ENCODE measurements around the gene SHC1.
A peak's percentile ranks its signal among the peaks of the same experiment; 100 is the strongest.

SHC1 gene, protein sequence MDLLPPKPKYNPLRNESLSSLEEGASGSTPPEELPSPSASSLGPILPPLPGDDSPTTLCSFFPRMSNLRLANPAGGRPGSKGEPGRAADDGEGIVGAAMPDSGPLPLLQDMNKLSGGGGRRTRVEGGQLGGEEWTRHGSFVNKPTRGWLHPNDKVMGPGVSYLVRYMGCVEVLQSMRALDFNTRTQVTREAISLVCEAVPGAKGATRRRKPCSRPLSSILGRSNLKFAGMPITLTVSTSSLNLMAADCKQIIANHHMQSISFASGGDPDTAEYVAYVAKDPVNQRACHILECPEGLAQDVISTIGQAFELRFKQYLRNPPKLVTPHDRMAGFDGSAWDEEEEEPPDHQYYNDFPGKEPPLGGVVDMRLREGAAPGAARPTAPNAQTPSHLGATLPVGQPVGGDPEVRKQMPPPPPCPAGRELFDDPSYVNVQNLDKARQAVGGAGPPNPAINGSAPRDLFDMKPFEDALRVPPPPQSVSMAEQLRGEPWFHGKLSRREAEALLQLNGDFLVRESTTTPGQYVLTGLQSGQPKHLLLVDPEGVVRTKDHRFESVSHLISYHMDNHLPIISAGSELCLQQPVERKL

DNA sequence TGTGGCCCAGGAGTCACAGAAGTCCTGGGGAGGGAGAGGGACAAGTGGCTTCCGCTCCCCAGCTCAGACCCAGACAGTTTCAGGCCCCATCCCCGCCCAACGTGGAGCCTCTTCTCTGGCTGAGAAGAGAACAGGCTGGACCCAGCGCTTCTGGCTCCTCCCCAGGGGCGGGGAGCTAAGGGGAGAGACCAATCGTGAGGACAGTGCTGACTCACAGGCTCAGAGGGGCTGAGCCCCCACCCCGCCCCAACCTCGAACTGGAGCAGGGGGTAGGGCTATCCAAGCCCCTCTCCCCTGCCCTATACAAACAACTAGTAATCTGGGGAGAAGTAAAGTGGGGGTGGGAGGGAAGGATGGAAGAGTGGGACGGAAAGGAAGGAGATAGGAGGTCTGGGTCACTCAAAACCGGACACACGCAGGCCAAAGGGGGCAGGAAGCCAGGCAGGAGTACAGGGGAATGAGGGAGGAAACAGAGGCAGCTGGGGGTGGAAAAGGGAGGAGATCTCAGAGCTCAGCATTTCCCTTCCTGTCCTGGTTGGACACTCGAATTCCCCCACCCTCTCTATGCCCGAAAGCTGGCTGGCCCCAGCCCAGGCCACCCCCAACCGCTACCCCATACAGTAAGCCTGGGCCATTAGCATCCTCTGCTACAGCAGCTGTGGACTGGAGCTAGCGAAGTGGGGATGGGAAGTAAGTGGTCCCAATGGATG lies at the start of gene SHC1:
Gene SHC1, minus strand, starts transcription at position 117 of the 710 bp plus-strand sequence. CDS start 221 bp downstream, outside the sequence.
- Histone ChIP-seq H3K9me3 (ENCODE audit: insufficient read depth, low read length) (no peaks in the 10 kb centered on the region), H2AFZ (ENCODE audit: low read depth, low read length, severe bottlenecking) (no peak within 1 kb of the TSS), H3K9ac (ENCODE audit: low read length) (peak within 1 kb of the TSS; percentile 18; the same call in 1 of the 2 replicates), H3K36me3 (ENCODE audit: low read length) (no peaks in the 10 kb centered on the region), H3K9me2 (replicated peaks; ENCODE audit: insufficient read depth, low read length) (no peaks in the 10 kb centered on the region), H3K27me3 (ENCODE audit: low read length) (no peaks in the 10 kb centered on the region), H3K4me3 (ENCODE audit: insufficient read depth, low read length, poor library complexity, severe bottlenecking) (no peak within 1 kb of the TSS), H3K27ac (ENCODE audit: low read depth, low read length) (no peak within 1 kb of the TSS), H3F3A (ENCODE audit: insufficient read depth) (peaks cover 11% of the 10 kb centered on the region; the same call in 1 of the 2 replicates), H3K79me2 (ENCODE audit: insufficient read depth, low read length) (peaks cover 38% of the 10 kb centered on the region), H3K4me2 (ENCODE audit: low read depth, low read length, poor library complexity, severe bottlenecking) (peak within 1 kb of the TSS; percentile 9), H4K20me1 (ENCODE audit: low read depth, low read length) (no peaks in the 10 kb centered on the region)
- TF ChIP-seq, protein P1, sequence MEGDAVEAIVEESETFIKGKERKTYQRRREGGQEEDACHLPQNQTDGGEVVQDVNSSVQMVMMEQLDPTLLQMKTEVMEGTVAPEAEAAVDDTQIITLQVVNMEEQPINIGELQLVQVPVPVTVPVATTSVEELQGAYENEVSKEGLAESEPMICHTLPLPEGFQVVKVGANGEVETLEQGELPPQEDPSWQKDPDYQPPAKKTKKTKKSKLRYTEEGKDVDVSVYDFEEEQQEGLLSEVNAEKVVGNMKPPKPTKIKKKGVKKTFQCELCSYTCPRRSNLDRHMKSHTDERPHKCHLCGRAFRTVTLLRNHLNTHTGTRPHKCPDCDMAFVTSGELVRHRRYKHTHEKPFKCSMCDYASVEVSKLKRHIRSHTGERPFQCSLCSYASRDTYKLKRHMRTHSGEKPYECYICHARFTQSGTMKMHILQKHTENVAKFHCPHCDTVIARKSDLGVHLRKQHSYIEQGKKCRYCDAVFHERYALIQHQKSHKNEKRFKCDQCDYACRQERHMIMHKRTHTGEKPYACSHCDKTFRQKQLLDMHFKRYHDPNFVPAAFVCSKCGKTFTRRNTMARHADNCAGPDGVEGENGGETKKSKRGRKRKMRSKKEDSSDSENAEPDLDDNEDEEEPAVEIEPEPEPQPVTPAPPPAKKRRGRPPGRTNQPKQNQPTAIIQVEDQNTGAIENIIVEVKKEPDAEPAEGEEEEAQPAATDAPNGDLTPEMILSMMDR (IDR thresholded peaks at IDR 0.05; ENCODE audit: insufficient read depth, low read length, poor library complexity, severe bottlenecking), result no peak
- no peak for TF ChIP-seq EZH2phosphoT487 (conservative IDR thresholded peaks at IDR 0.05; ENCODE audit: low read length)

DNA sequence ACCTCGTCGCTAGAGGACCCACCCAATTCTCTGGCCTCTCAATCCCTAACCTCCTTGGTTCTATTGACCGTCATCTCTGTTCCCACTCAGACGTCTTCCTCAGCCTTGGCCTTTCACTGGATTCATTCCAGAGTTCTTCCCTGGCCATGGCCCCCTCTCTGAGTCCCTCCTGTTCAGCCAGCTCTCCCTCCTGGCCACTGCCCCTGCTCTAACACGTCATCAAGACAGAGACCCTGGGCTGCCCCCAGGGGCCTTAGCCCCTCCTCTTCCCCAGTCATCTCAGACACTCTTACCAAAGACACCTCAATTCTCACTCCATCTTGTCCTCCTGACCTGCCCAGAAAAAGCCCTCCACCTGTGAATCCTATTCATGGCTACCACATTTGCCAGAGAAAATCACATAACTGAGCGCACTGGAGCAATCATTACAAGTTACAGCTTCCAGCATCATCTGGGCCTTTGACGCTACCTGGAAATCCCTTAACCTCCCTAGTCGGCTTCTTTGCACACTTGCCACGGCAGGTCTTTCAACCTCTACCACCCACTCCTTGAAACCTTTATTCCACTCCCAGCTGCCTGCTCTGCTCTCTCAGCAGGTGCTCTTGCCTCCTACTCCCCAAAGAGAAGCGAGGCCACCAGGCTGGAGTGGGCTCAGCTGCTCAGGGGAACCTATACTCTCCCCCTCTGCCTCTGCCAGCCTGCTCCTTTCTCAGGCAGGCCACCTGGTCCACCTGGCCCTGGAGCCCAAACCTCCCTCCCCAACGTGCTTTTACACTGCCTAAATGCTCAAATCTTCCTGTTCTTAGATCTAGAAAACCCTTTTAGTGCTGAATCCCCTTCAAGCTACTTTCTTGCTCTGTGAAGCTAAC lies 49.1 kb upstream of the SHC1 start:
- Histone ChIP-seq H3K4me2 (ENCODE audit: low read depth, low read length, poor library complexity, severe bottlenecking) (no peak overlapping the region), H3F3A (ENCODE audit: insufficient read depth) (peaks cover 6% of the 10 kb centered on the region; the same call in 1 of the 2 replicates), H3K27me3 (ENCODE audit: low read length) (no peaks in the 10 kb centered on the region), H3K36me3 (ENCODE audit: low read length) (no peaks in the 10 kb centered on the region), H3K79me2 (ENCODE audit: insufficient read depth, low read length) (no peaks in the 10 kb centered on the region), H2AFZ (ENCODE audit: low read depth, low read length, severe bottlenecking) (no peak overlapping the region), H3K9me3 (ENCODE audit: insufficient read depth, low read length) (no peaks in the 10 kb centered on the region), H4K20me1 (ENCODE audit: low read depth, low read length) (no peaks in the 10 kb centered on the region), H3K27ac (ENCODE audit: low read depth, low read length) (no peak overlapping the region), H3K9me2 (replicated peaks; ENCODE audit: insufficient read depth, low read length) (no peaks in the 10 kb centered on the region), H3K4me3 (ENCODE audit: insufficient read depth, low read length, poor library complexity, severe bottlenecking) (no peak overlapping the region), H3K9ac (ENCODE audit: low read length) (no peak overlapping the region)
- TF ChIP-seq EZH2phosphoT487 (conservative IDR thresholded peaks at IDR 0.05; ENCODE audit: low read length), result no peak
- TF ChIP-seq, protein P1 (IDR thresholded peaks at IDR 0.05; ENCODE audit: insufficient read depth, low read length, poor library complexity, severe bottlenecking), result no peak

DNA sequence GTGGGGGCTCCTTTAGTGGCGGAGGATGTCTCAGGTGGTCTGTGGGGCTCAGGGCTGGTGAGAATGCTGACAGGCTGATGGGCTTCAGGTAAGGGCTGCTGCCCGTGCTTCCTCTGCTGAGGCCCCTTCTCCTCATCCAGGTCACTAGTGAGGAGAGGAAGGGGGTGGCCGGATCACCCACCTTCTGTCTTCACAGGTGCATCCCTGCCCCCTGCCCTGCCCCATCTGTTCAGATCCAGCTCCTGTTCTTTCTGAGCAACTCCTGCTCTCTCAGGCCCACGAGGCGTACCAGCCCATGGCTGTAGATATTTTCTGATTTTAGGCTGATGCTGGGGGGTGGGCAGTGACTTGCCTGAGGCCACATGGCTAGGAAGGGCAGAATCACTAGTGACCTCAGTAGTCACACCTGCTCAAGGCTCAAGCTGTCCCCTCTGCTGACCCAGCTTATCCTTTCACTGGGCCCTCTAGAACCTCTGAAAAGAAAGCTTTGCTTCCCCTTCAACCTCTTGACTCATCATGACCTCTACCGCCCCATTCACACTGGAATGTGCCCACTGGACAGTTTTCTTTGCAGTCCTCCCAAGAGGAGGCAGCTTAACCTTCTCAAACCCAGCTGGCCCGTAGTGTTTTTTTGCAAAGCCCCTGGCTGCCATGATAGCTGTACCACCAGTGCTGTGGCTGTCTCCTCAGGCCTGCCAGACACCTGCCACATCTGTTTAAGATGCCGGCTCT lies 48.2 kb upstream of the SHC1 start:
- H3K4me3 ChIP-seq (ENCODE audit: insufficient read depth, low read length, poor library complexity, severe bottlenecking), result no peak overlapping the region

More for the DNA sequence above, 48.2 kb upstream of the SHC1 start:
- TF ChIP-seq EZH2phosphoT487 (conservative IDR thresholded peaks at IDR 0.05; ENCODE audit: low read length), result no peak
- TF ChIP-seq, protein P1 (IDR thresholded peaks at IDR 0.05; ENCODE audit: insufficient read depth, low read length, poor library complexity, severe bottlenecking), result no peak
- Histone ChIP-seq H3K4me2 (ENCODE audit: low read depth, low read length, poor library complexity, severe bottlenecking) (no peak overlapping the region), H3K79me2 (ENCODE audit: insufficient read depth, low read length) (no peaks in the 10 kb centered on the region), H3K9me2 (replicated peaks; ENCODE audit: insufficient read depth, low read length) (no peaks in the 10 kb centered on the region), H3K9ac (ENCODE audit: low read length) (no peak overlapping the region), H2AFZ (ENCODE audit: low read depth, low read length, severe bottlenecking) (no peak overlapping the region), H3F3A (ENCODE audit: insufficient read depth) (peaks cover 6% of the 10 kb centered on the region; the same call in 1 of the 2 replicates), H3K9me3 (ENCODE audit: insufficient read depth, low read length) (no peaks in the 10 kb centered on the region), H3K36me3 (ENCODE audit: low read length) (no peaks in the 10 kb centered on the region), H3K27ac (ENCODE audit: low read depth, low read length) (no peak overlapping the region), H3K27me3 (ENCODE audit: low read length) (no peaks in the 10 kb centered on the region), H4K20me1 (ENCODE audit: low read depth, low read length) (no peaks in the 10 kb centered on the region)
